GM12878 (cell line): ENCODE results near the gene CHIT1.

Experiments used
- HDAC2 ChIP-seq: fragments of 200-600 bp; sonication (generic); IDR thresholded peaks from 2 replicates; pipeline ENCODE4 v1.6.1; 2017
- NBN ChIP-seq: fragments of 450-650 bp; IDR thresholded peaks from 2 replicates; pipeline ENCODE4 v1.6.1; 2016
- POLR2AphosphoS5 ChIP-seq: IDR thresholded peaks from 2 replicates; pipeline ENCODE4 v1.6.1; 2011; ENCODE audit warnings: mild to moderate bottlenecking, low read length, inconsistent platforms
- YY1 ChIP-seq: IDR thresholded peaks from 2 replicates; pipeline ENCODE4 v1.6.1; 2011; ENCODE audit warnings: low read depth, mild to moderate bottlenecking, low read length
- ZBTB4 ChIP-seq: fragments of 450-650 bp; formaldehyde crosslinking; IDR thresholded peaks from 2 replicates; pipeline ENCODE4 v1.4.0; 2022; ENCODE audit warnings: mild to moderate bottlenecking, moderate library complexity
- TF ChIP-seq, protein P1 (sequence below): IDR thresholded peaks from 2 replicates; pipeline ENCODE4 v1.6.1; 2012; ENCODE audit warnings: mild to moderate bottlenecking, low read depth, low read length

DNA sequence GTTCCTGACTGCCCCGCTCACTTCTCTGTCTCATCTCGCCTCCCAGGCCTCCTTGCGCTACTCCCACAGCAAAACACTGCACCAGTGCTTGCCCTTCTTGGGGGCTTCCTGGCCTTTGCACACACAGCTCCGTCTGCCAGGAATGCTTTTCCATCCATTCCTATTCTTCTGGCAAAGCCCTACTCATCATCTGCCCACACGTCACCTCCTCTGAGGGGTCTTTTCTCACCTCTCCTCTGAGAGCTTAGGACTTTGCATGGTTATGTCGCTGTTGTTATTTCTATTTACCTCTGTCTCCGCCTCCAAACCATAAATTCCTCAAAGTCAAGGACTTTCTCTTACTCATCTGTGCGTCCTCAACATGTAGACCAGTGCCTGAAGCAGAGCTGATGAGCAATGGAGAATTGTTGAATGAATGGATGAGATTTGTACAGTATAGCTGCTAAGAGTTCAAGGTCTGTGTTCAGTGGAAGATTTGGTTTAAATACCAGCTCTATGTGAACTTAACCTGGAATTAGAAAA lies 49.5 kb upstream of the CHIT1 start:
- TF ChIP-seq NBN (no peak), YY1 (no peak), HDAC2 (no peak), ZBTB4 (CRISPR knock-in tag) (no peak), POLR2AphosphoS5 (no peak)
- TF ChIP-seq, protein P1, sequence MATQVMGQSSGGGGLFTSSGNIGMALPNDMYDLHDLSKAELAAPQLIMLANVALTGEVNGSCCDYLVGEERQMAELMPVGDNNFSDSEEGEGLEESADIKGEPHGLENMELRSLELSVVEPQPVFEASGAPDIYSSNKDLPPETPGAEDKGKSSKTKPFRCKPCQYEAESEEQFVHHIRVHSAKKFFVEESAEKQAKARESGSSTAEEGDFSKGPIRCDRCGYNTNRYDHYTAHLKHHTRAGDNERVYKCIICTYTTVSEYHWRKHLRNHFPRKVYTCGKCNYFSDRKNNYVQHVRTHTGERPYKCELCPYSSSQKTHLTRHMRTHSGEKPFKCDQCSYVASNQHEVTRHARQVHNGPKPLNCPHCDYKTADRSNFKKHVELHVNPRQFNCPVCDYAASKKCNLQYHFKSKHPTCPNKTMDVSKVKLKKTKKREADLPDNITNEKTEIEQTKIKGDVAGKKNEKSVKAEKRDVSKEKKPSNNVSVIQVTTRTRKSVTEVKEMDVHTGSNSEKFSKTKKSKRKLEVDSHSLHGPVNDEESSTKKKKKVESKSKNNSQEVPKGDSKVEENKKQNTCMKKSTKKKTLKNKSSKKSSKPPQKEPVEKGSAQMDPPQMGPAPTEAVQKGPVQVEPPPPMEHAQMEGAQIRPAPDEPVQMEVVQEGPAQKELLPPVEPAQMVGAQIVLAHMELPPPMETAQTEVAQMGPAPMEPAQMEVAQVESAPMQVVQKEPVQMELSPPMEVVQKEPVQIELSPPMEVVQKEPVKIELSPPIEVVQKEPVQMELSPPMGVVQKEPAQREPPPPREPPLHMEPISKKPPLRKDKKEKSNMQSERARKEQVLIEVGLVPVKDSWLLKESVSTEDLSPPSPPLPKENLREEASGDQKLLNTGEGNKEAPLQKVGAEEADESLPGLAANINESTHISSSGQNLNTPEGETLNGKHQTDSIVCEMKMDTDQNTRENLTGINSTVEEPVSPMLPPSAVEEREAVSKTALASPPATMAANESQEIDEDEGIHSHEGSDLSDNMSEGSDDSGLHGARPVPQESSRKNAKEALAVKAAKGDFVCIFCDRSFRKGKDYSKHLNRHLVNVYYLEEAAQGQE: no peak
